Stimulated activated CD8-positive, alpha-beta memory T cell treated with anti-CD3 and anti-CD28 coated beads, Interleukin-12 subunit alpha, Interleukin-12 subunit beta, amount 100 ng/mL, for 1 hour (primary cell): Measurements from ENCODE around the gene MYOT.
"Not testable (repeated sequence)": the region's sequence is repeated elsewhere in the genome, so short reads cannot be mapped to it uniquely, and the experiment has no call there.

Experiments
- DNase-seq: peaks from one replicate; pipeline ENCODE4 v3.0.0-alpha.2; 2020; ENCODE audit warnings: low read depth

Gene MYOT

GRCh38 chr5:137867664-137868063, at the start of gene MYOT:
MYOT (plus strand) TSS chr5:137867860; CDS start chr5:137870652, 2,792 bp downstream.
- DNase-seq = no peak

GRCh38 chr5:137819766-137820165, 47.9 kb upstream of the MYOT start:
- no peak for DNase-seq

- no peak for DNase-seq
Observed at GRCh38 chr5:137822158-137822764, 45.4 kb upstream of the MYOT start.

- no peak for DNase-seq
Observed at GRCh38 chr5:137822984-137823383, 44.7 kb upstream of the MYOT start.

GRCh38 chr5:137825165-137825564, 42.5 kb upstream of the MYOT start:
- no peak for DNase-seq

GRCh38 chr5:137826067-137826466, 41.6 kb upstream of the MYOT start:
- DNase-seq = no peak

GRCh38 chr5:137828180-137828579, 39.5 kb upstream of the MYOT start:
- DNase-seq = no peak

GRCh38 chr5:137828664-137829063, 39.0 kb upstream of the MYOT start:
- no peak for DNase-seq

GRCh38 chr5:137831105-137831504, 36.6 kb upstream of the MYOT start:
- DNase-seq = no peak

GRCh38 chr5:137831526-137831925, 36.1 kb upstream of the MYOT start:
- DNase-seq = no peak

- no peak for DNase-seq
Observed at GRCh38 chr5:137832416-137832815, 35.2 kb upstream of the MYOT start.

GRCh38 chr5:137833463-137833862, 34.2 kb upstream of the MYOT start:
- no peak for DNase-seq

GRCh38 chr5:137834498-137835049, 33.1 kb upstream of the MYOT start:
- DNase-seq = no peak

GRCh38 chr5:137836298-137836697, 31.4 kb upstream of the MYOT start:
- no peak for DNase-seq

GRCh38 chr5:137836997-137837396, 30.7 kb upstream of the MYOT start:
- DNase-seq = no peak

- DNase-seq = no peak
Observed at GRCh38 chr5:137837491-137838394, 29.9 kb upstream of the MYOT start.

GRCh38 chr5:137838976-137839375, 28.7 kb upstream of the MYOT start:
- no peak for DNase-seq

- no peak for DNase-seq
Observed at GRCh38 chr5:137842296-137842695, 25.4 kb upstream of the MYOT start.

GRCh38 chr5:137843676-137844299, 23.9 kb upstream of the MYOT start:
- no peak for DNase-seq

- no peak for DNase-seq
Observed at GRCh38 chr5:137845472-137845871, 22.2 kb upstream of the MYOT start.

GRCh38 chr5:137847687-137848086, 20.0 kb upstream of the MYOT start:
- no peak for DNase-seq

- not testable (repeated sequence) for DNase-seq
Observed at GRCh38 chr5:137853165-137853564, 14.5 kb upstream of the MYOT start.

- DNase-seq = no peak
Observed at GRCh38 chr5:137856201-137856600, 11.5 kb upstream of the MYOT start.
